WTC11 (cell line): ENCODE measurements around the gene CDKN2AIP.
"Not testable (repeated sequence)": the region's sequence is repeated elsewhere in the genome, so short reads cannot be mapped to it uniquely, and the experiment has no call there.

Experiments used
- CREM ChIP-seq: sonication (generic); formaldehyde crosslinking; IDR thresholded peaks from 2 replicates; pipeline ENCODE4 v1.8.1; 2022; ENCODE audit warnings: mild to moderate bottlenecking, missing genetic modification reagents, moderate library complexity
- GRHL2 ChIP-seq: fragments of 250-450 bp; sonication (Bioruptor Pico); IDR thresholded peaks from 2 replicates; pipeline ENCODE4 v1.8.0; 2022; ENCODE audit warnings: mild to moderate bottlenecking, moderate library complexity; ENCODE audit not compliant: insufficient replicate concordance, severe bottlenecking
- JUN ChIP-seq: sonication (generic); formaldehyde crosslinking; IDR thresholded peaks from 2 replicates; pipeline ENCODE4 v1.8.0; 2023; ENCODE audit warnings: mild to moderate bottlenecking, missing genetic modification reagents
- NR1H2 ChIP-seq: sonication (generic); formaldehyde crosslinking; IDR thresholded peaks from 2 replicates; pipeline ENCODE4 v1.9.0; 2021; ENCODE audit warnings: mild to moderate bottlenecking, moderate library complexity, missing genetic modification reagents
- SMAD3 ChIP-seq: sonication (generic); formaldehyde crosslinking; IDR thresholded peaks from 2 replicates; pipeline ENCODE4 v1.8.0; 2022; ENCODE audit warnings: missing genetic modification reagents, mild to moderate bottlenecking, borderline replicate concordance
- TP53 ChIP-seq: sonication (generic); formaldehyde crosslinking; IDR thresholded peaks from 2 replicates; pipeline ENCODE4 v1.8.1; 2023; ENCODE audit warnings: mild to moderate bottlenecking, missing genetic modification reagents
- ZBTB21 ChIP-seq: sonication (generic); formaldehyde crosslinking; IDR thresholded peaks from 2 replicates; pipeline ENCODE4 v1.8.1; 2023; ENCODE audit warnings: mild to moderate bottlenecking, missing genetic modification reagents, borderline replicate concordance
- ZNF317 ChIP-seq: sonication (generic); formaldehyde crosslinking; IDR thresholded peaks from 2 replicates; pipeline ENCODE4 v1.8.1; 2023; ENCODE audit warnings: low read depth, mild to moderate bottlenecking, moderate library complexity, missing genetic modification reagents, borderline replicate concordance
- TF ChIP-seq, protein P1 (sequence below): sonication (generic); formaldehyde crosslinking; IDR thresholded peaks from 2 replicates; pipeline ENCODE4 v1.8.1; 2022; ENCODE audit warnings: low read depth, missing genetic modification reagents, borderline replicate concordance
- TF ChIP-seq, protein P2 (sequence below): sonication (generic); formaldehyde crosslinking; IDR thresholded peaks from 2 replicates; pipeline ENCODE4 v1.8.0; 2023; ENCODE audit warnings: missing genetic modification reagents, mild to moderate bottlenecking, borderline replicate concordance
- TF ChIP-seq, protein P3 (sequence below): fragments of 200-600 bp; IDR thresholded peaks from 2 replicates; pipeline ENCODE4 v1.8.0; 2022; ENCODE audit warnings: antibody characterized with exemption
- TF ChIP-seq, protein P4 (sequence below): sonication (generic); formaldehyde crosslinking; IDR thresholded peaks from 2 replicates; pipeline ENCODE4 v1.8.0; 2022; ENCODE audit warnings: mild to moderate bottlenecking, missing genetic modification reagents
- TF ChIP-seq, protein P5 (sequence below): sonication (generic); formaldehyde crosslinking; conservative IDR thresholded peaks from 2 replicates; pipeline ENCODE4 v1.8.1; 2022; ENCODE audit warnings: mild to moderate bottlenecking, missing genetic modification reagents
- TF ChIP-seq, protein P6 (sequence below): sonication (generic); formaldehyde crosslinking; IDR thresholded peaks from 2 replicates; pipeline ENCODE4 v1.8.0; 2022; ENCODE audit warnings: mild to moderate bottlenecking, missing genetic modification reagents

DNA sequence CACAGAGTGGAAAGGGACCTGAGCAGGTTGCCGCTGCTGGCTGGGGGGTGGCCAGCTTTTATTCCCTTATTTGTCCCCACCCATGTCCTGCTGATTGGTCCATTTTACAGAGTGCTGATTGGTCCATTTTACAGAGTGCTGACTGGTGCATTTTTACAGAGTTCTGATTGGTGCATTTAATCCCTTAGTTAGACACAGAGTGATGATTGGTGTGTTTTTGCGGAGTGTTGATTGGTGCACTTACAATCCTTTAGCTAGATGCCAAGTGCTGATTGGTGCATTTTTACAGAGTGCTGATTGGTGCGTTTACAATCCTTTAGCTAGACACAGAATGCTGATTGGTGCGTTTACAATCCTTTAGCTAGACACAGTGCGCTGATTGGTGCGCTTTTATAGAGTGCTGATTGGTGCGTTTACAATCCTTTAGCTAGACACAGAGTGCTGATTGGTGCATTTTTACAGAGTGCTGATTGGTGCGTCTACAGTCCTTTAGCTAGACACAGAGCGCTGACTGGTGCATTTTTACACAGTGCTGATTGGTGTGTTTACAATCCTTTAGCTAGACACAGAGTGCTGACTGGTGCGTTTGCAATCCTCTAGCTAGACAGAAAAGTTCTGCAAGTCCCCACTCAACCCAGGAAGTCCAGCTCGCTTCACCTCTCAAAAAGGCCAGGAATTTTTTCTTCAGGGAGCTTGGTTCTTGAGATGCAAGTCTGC lies 19.6 kb downstream of the CDKN2AIP start:
- TF ChIP-seq, protein P1, sequence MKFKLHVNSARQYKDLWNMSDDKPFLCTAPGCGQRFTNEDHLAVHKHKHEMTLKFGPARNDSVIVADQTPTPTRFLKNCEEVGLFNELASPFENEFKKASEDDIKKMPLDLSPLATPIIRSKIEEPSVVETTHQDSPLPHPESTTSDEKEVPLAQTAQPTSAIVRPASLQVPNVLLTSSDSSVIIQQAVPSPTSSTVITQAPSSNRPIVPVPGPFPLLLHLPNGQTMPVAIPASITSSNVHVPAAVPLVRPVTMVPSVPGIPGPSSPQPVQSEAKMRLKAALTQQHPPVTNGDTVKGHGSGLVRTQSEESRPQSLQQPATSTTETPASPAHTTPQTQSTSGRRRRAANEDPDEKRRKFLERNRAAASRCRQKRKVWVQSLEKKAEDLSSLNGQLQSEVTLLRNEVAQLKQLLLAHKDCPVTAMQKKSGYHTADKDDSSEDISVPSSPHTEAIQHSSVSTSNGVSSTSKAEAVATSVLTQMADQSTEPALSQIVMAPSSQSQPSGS, result not testable (repeated sequence)
- TF ChIP-seq, protein P2, sequence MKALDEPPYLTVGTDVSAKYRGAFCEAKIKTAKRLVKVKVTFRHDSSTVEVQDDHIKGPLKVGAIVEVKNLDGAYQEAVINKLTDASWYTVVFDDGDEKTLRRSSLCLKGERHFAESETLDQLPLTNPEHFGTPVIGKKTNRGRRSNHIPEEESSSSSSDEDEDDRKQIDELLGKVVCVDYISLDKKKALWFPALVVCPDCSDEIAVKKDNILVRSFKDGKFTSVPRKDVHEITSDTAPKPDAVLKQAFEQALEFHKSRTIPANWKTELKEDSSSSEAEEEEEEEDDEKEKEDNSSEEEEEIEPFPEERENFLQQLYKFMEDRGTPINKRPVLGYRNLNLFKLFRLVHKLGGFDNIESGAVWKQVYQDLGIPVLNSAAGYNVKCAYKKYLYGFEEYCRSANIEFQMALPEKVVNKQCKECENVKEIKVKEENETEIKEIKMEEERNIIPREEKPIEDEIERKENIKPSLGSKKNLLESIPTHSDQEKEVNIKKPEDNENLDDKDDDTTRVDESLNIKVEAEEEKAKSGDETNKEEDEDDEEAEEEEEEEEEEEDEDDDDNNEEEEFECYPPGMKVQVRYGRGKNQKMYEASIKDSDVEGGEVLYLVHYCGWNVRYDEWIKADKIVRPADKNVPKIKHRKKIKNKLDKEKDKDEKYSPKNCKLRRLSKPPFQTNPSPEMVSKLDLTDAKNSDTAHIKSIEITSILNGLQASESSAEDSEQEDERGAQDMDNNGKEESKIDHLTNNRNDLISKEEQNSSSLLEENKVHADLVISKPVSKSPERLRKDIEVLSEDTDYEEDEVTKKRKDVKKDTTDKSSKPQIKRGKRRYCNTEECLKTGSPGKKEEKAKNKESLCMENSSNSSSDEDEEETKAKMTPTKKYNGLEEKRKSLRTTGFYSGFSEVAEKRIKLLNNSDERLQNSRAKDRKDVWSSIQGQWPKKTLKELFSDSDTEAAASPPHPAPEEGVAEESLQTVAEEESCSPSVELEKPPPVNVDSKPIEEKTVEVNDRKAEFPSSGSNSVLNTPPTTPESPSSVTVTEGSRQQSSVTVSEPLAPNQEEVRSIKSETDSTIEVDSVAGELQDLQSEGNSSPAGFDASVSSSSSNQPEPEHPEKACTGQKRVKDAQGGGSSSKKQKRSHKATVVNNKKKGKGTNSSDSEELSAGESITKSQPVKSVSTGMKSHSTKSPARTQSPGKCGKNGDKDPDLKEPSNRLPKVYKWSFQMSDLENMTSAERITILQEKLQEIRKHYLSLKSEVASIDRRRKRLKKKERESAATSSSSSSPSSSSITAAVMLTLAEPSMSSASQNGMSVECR, result not testable (repeated sequence)
- TF ChIP-seq, protein P3, sequence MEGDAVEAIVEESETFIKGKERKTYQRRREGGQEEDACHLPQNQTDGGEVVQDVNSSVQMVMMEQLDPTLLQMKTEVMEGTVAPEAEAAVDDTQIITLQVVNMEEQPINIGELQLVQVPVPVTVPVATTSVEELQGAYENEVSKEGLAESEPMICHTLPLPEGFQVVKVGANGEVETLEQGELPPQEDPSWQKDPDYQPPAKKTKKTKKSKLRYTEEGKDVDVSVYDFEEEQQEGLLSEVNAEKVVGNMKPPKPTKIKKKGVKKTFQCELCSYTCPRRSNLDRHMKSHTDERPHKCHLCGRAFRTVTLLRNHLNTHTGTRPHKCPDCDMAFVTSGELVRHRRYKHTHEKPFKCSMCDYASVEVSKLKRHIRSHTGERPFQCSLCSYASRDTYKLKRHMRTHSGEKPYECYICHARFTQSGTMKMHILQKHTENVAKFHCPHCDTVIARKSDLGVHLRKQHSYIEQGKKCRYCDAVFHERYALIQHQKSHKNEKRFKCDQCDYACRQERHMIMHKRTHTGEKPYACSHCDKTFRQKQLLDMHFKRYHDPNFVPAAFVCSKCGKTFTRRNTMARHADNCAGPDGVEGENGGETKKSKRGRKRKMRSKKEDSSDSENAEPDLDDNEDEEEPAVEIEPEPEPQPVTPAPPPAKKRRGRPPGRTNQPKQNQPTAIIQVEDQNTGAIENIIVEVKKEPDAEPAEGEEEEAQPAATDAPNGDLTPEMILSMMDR, result not testable (repeated sequence)
- TF ChIP-seq GRHL2; ZBTB21; SMAD3 (CRISPR knock-in tag); NR1H2; CREM; JUN (CRISPR knock-in tag); TP53; ZNF317 (CRISPR knock-in tag): not testable (repeated sequence)
- TF ChIP-seq, protein P4, sequence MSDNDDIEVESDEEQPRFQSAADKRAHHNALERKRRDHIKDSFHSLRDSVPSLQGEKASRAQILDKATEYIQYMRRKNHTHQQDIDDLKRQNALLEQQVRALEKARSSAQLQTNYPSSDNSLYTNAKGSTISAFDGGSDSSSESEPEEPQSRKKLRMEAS (CRISPR knock-in tag), result not testable (repeated sequence)
- TF ChIP-seq, protein P5, sequence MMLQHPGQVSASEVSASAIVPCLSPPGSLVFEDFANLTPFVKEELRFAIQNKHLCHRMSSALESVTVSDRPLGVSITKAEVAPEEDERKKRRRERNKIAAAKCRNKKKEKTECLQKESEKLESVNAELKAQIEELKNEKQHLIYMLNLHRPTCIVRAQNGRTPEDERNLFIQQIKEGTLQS (CRISPR knock-in tag), result not testable (repeated sequence)
- TF ChIP-seq, protein P6, sequence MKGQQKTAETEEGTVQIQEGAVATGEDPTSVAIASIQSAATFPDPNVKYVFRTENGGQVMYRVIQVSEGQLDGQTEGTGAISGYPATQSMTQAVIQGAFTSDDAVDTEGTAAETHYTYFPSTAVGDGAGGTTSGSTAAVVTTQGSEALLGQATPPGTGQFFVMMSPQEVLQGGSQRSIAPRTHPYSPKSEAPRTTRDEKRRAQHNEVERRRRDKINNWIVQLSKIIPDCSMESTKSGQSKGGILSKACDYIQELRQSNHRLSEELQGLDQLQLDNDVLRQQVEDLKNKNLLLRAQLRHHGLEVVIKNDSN (CRISPR knock-in tag), result not testable (repeated sequence)
